Endothelial cell of umbilical vein (primary cell): ENCODE measurements around the gene ATG10. TPM values are rescaled to one million over a fixed set of nuclear protein-coding genes. Genes with fewer than 3 reads are reported as not detected.

ENCODE experiments used
- BruUV-seq: library from RNA; stranded (reverse); fragments of 400-500 nt; replicated peaks from 2 replicates; lab custom pipeline; 2021; lab: Mats Ljungman, UMichigan
- CTCF ChIA-PET: fragments of 300-600, 350-600 bp; sonication (Branson Sonifier 250); formaldehyde crosslinking; loops from one replicate; lab custom pipeline; 2021; ENCODE audit warnings: antibody characterized with exemption, inconsistent platforms; lab: Charles Lee
- POLR2A ChIA-PET: fragments of 300-600, 350-600 bp; sonication (Branson Sonifier 250); formaldehyde crosslinking; loops from one replicate; lab custom pipeline; 2021; ENCODE audit warnings: antibody characterized with exemption, inconsistent platforms; lab: Charles Lee
- DNase-seq: peaks from one replicate; pipeline ENCODE4 v3.0.0-alpha.2; 2011; ENCODE audit warnings: low read depth, low spot score
- FAIRE-seq: peaks from 2 replicates; lab custom pipeline; 2011; peaks lifted over from hg19 to GRCh38; lab: Jason Lieb, UNC
- H2AFZ ChIP-seq: 2 replicates; pipeline ENCODE4 v1.6.0; 2012; ENCODE audit warnings: low read depth, low read length, control low read depth, inconsistent platforms
- H3K27ac ChIP-seq: 2 replicates; pipeline ENCODE4 v1.5.1; 2011; ENCODE audit warnings: low read depth, mild to moderate bottlenecking, control low read depth, low read length, moderate library complexity; ENCODE audit not compliant: insufficient read depth
- H3K27me3 ChIP-seq, 2 experiments: 2 replicates each; pipeline versions ENCODE4 v1.6.0 to v1.6.1; 2011; ENCODE audit warnings: low read length in 2 of 2, mixed read lengths in 1 of 2; ENCODE audit not compliant: control insufficient read depth in 2 of 2, insufficient read depth in 2 of 2
- H3K36me3 ChIP-seq, 2 experiments: 2 replicates in 1 of 2; 3 replicates in 1 of 2; pipeline ENCODE4 v1.5.1; 2011; ENCODE audit warnings: low read length in 2 of 2, mild to moderate bottlenecking in 1 of 2, moderate library complexity in 1 of 2; ENCODE audit not compliant: control insufficient read depth in 2 of 2, insufficient read depth in 2 of 2; ENCODE audit errors: extremely low read depth in 1 of 2
- H3K4me1 ChIP-seq: 3 replicates; pipeline ENCODE4 v1.5.1; 2011; ENCODE audit warnings: mild to moderate bottlenecking, low read length; ENCODE audit not compliant: control insufficient read depth, insufficient read depth; ENCODE audit errors: extremely low read depth
- H3K4me2 ChIP-seq: 2 replicates; pipeline ENCODE4 v1.6.1; 2011; ENCODE audit warnings: low read length, control low read depth, mixed read lengths; ENCODE audit not compliant: insufficient read depth
- H3K4me3 ChIP-seq, 3 experiments: fragments of 200-600 bp in 1 of 3; sonication (generic), shearing (Covaris generic) in 1 of 3; replicated peaks in 1 of 3; 2 replicates each; pipeline ENCODE4 v1.5.1; 2011 to 2016; ENCODE audit warnings: control low read depth in 3 of 3, low read length in 3 of 3, mild to moderate bottlenecking in 2 of 3, inconsistent platforms in 1 of 3, low read depth in 1 of 3, moderate library complexity in 1 of 3; ENCODE audit not compliant: insufficient read depth in 1 of 3
- H3K79me2 ChIP-seq: 2 replicates; pipeline ENCODE4 v1.6.0; 2012; ENCODE audit warnings: low read length, inconsistent platforms; ENCODE audit not compliant: control insufficient read depth, insufficient read depth
- H3K9ac ChIP-seq: replicated peaks from 2 replicates; pipeline ENCODE3; 2011; ENCODE audit warnings: low read length, control low read depth; ENCODE audit not compliant: insufficient read depth; ENCODE audit errors: extremely low read depth
- H3K9me1 ChIP-seq: replicated peaks from 3 replicates; pipeline ENCODE4 v1.6.0; 2011; ENCODE audit warnings: mild to moderate bottlenecking, low read length; ENCODE audit not compliant: control insufficient read depth, insufficient read depth; ENCODE audit errors: extremely low read depth
- H3K9me3 ChIP-seq: replicated peaks from 2 replicates; pipeline ENCODE4 v1.5.1; 2012; ENCODE audit warnings: low read length, inconsistent platforms; ENCODE audit not compliant: control insufficient read depth, insufficient read depth
- H4K20me1 ChIP-seq: replicated peaks from 2 replicates; pipeline ENCODE3; 2011; ENCODE audit warnings: mild to moderate bottlenecking, low read length; ENCODE audit not compliant: control insufficient read depth, insufficient read depth; ENCODE audit errors: extremely low read depth
- CTCF ChIP-seq, 2 donors: IDR thresholded peaks; 1 replicate in 1 of 2; 2 replicates in 1 of 2; pipeline ENCODE4 v1.5.1; 2011; ENCODE audit warnings: low read length in 2 of 2, mild to moderate bottlenecking in 2 of 2, moderate library complexity in 2 of 2, control low read depth in 1 of 2, inconsistent platforms in 1 of 2, low read depth in 1 of 2; ENCODE audit not compliant: insufficient read depth in 1 of 2; ENCODE audit errors: extremely low read depth in 1 of 2
- EZH2 ChIP-seq: IDR thresholded peaks from 2 replicates; pipeline ENCODE4 v1.6.1; 2012; ENCODE audit warnings: borderline replicate concordance, low read depth, mild to moderate bottlenecking, moderate library complexity, low read length, inconsistent platforms; ENCODE audit not compliant: severe bottlenecking
- GATA2 ChIP-seq: IDR thresholded peaks from 2 replicates; pipeline ENCODE4 v1.7.0; 2011; ENCODE audit warnings: low read depth, mild to moderate bottlenecking, moderate library complexity, mixed read lengths, low read length; ENCODE audit not compliant: insufficient read length, insufficient read depth
- MAX ChIP-seq: IDR thresholded peaks from 2 replicates; pipeline ENCODE4 v1.6.1; 2011; ENCODE audit not compliant: insufficient read depth, insufficient read length
- MYC ChIP-seq: IDR thresholded peaks from one replicate; pipeline ENCODE4 v1.6.1; 2011; ENCODE audit warnings: mild to moderate bottlenecking, low read depth, low read length
- dilution Hi-C: fragments of 300-500 bp; cut with MboI; formaldehyde crosslinking; loops from one replicate; pipeline ENCODE4 v1.15.0; 2019; ENCODE audit warnings: low sequenced_read_pairs; ENCODE audit not compliant: extremely low pct_ligation_motif_present
- intact Hi-C: fragments of 100-400 bp; cut with micrococcal nuclease; formaldehyde crosslinking; loops from one replicate; pipeline ENCODE4 v1.10.0; 2022
- polyA plus RNA-seq, 4 experiments: library from polyadenylated mRNA; depleted of rRNA in 3 of 4; stranded (reverse) in 3 of 4; unstranded in 1 of 4; fragments of >200 nt; gene quantifications; 2 replicates each; pipeline versions ENCODE4 v1.2.1 to v1.2.3, GENCODE V29; 2011 to 2012; ENCODE audit warnings: missing spikeins in 1 of 4
- total RNA-seq: library from RNA; stranded (reverse); gene quantifications from 2 replicates; pipeline ENCODE4 v1.2.3, GENCODE V29; 2021

Gene ATG10
- total and polyA plus RNA-seq, 2 donors (not counting 3 experiments of a cell fraction or from before 2014, with no cell fraction given), result 1.6 to 3.9 TPM

- H3K9ac ChIP-seq, result no peak overlapping the region
- TF ChIP-seq CTCF (IDR thresholded peaks at IDR 0.05; ENCODE audit: extremely low read depth in 1 of 2, insufficient read depth in 1 of 2, low read depth in 1 of 2, low read length in 2 of 2), result no peak
- TF ChIP-seq GATA2, result no peak
- TF ChIP-seq MAX, result no peak
- TF ChIP-seq EZH2, result no peak
- no peak for TF ChIP-seq MYC
- no peaks in the 10 kb centered on the region for H3K36me3 ChIP-seq
- H3K79me2 ChIP-seq, result no peaks in the 10 kb centered on the region
- no peaks in the 10 kb centered on the region for H3K9me1 ChIP-seq
- no peaks in the 10 kb centered on the region for H3K27me3 ChIP-seq
- H2AFZ ChIP-seq, result no peak overlapping the region
- intact Hi-C loops (no loop called here), dilution Hi-C loops (no loop called here)
- H3K9me3 ChIP-seq, result no peaks in the 10 kb centered on the region
- ChIA-PET CTCF (no interaction called here), POLR2A (no interaction called here)
- BruUV-seq, result no TSS peak
- DNase-seq (no peak), FAIRE-seq (no peak)
- H3K4me2 ChIP-seq, result no peak overlapping the region
- H3K4me3 ChIP-seq, result no peak overlapping the region
- no peaks in the 10 kb centered on the region for H4K20me1 ChIP-seq
- no peaks in the 10 kb centered on the region for H3K4me1 ChIP-seq
- H3K27ac ChIP-seq, result no peak overlapping the region
Observed at GRCh38 chr5:82018462-82018861, 46.6 kb downstream of the ATG10 start.
